Mesendoderm (in vitro differentiated cells): Measurements from ENCODE around the gene NCKAP5L.

Experiments
- DNase-seq: peaks from one replicate; pipeline ENCODE4 v3.0.0; 2013
- H2AK5ac ChIP-seq: 2 replicates; pipeline ENCODE4 v1.6.1; 2013; ENCODE audit warnings: low read length, inconsistent platforms
- H2BK120ac ChIP-seq: 2 replicates; pipeline ENCODE4 v1.6.1; 2013; ENCODE audit warnings: low read depth, mild to moderate bottlenecking, low read length, moderate library complexity, mixed read lengths
- H2BK15ac ChIP-seq: replicated peaks from 2 replicates; pipeline ENCODE4 v1.6.1; 2013; ENCODE audit warnings: low read depth, mild to moderate bottlenecking, moderate library complexity
- H2BK5ac ChIP-seq: 2 replicates; pipeline ENCODE4 v1.6.1; 2013; ENCODE audit warnings: low read length, inconsistent platforms
- H3K18ac ChIP-seq: 2 replicates; pipeline ENCODE4 v1.6.1; 2013; ENCODE audit warnings: mild to moderate bottlenecking, low read length, mixed read lengths
- H3K23ac ChIP-seq: one replicate; pipeline ENCODE4 v1.6.1; 2013; ENCODE audit warnings: low read length
- H3K27ac ChIP-seq: 2 replicates; pipeline ENCODE4 v1.5.1; 2013; ENCODE audit warnings: low read depth, mild to moderate bottlenecking, inconsistent platforms, low read length, moderate library complexity
- H3K27me3 ChIP-seq: 2 replicates; pipeline ENCODE4 v1.6.1; 2013; ENCODE audit warnings: low read length, control low read depth, mild to moderate bottlenecking, inconsistent platforms; ENCODE audit not compliant: insufficient read depth, poor library complexity
- H3K36me3 ChIP-seq: 2 replicates; pipeline ENCODE4 v1.6.1; 2013; ENCODE audit warnings: low read length, inconsistent platforms; ENCODE audit not compliant: control insufficient read depth, insufficient read depth
- H3K4ac ChIP-seq: one replicate; pipeline ENCODE4 v1.6.1; 2013; ENCODE audit warnings: low read depth, mild to moderate bottlenecking, low read length, moderate library complexity
- H3K4me1 ChIP-seq: 2 replicates; pipeline ENCODE4 v1.6.1; 2013; ENCODE audit warnings: low read depth, low read length, inconsistent platforms; ENCODE audit not compliant: control insufficient read depth
- H3K4me2 ChIP-seq: 2 replicates; pipeline ENCODE4 v1.6.1; 2013; ENCODE audit warnings: low read length
- H3K4me3 ChIP-seq: 2 replicates; pipeline ENCODE4 v1.5.1; 2013; ENCODE audit warnings: mild to moderate bottlenecking, low read length
- H3K56ac ChIP-seq: one replicate; pipeline ENCODE4 v1.6.1; 2013; ENCODE audit warnings: low read length
- H3K79me1 ChIP-seq: 2 replicates; pipeline ENCODE4 v1.6.1; 2013; ENCODE audit warnings: low read length, inconsistent platforms
- H3K79me2 ChIP-seq: 2 replicates; pipeline ENCODE4 v1.6.1; 2013; ENCODE audit warnings: mild to moderate bottlenecking, low read length; ENCODE audit not compliant: control insufficient read depth, insufficient read depth
- H3K9ac ChIP-seq: 2 replicates; pipeline ENCODE4 v1.6.1; 2013; ENCODE audit warnings: low read length, inconsistent platforms
- H4K5ac ChIP-seq: one replicate; pipeline ENCODE4 v1.6.1; 2013; ENCODE audit warnings: low read length
- H4K8ac ChIP-seq: one replicate; pipeline ENCODE4 v1.6.1; 2013; ENCODE audit warnings: low read depth, mild to moderate bottlenecking, control low read depth, low read length, moderate library complexity
- WGBS: extraction: QIAGEN DNeasy Blood & Tissue Kit; methylation state at CpG from one replicate; pipeline ENCODE4 v1.1.7; 2013; ENCODE audit warnings: low lambda C conversion rate, missing lambda C conversion rate; ENCODE audit not compliant: insufficient coverage; ENCODE audit errors: extremely low coverage; 5-methylcytosine and 5-hydroxymethylcytosine counted together

Gene NCKAP5L

GRCh38 chr12:49869816-49870500 is 41.7 kb upstream of the NCKAP5L start:
- DNase-seq: no peak
- H3K27ac ChIP-seq: no peak overlapping the region
- no peak overlapping the region for H2BK15ac ChIP-seq
- H3K18ac ChIP-seq: no peak overlapping the region
- H3K79me2 ChIP-seq: no peaks in the 10 kb centered on the region
- no peak overlapping the region for H4K5ac ChIP-seq
- no peaks in the 10 kb centered on the region for H3K4me1 ChIP-seq
- H3K79me1 ChIP-seq: no peaks in the 10 kb centered on the region
- no peak overlapping the region for H3K4ac ChIP-seq
- WGBS: no CpG with 5 or more reads among the region's 14 CpGs
- H2AK5ac ChIP-seq: no peak overlapping the region
- no peak overlapping the region for H4K8ac ChIP-seq
- no peak overlapping the region for H3K4me2 ChIP-seq
- H2BK5ac ChIP-seq: no peak overlapping the region
- no peaks in the 10 kb centered on the region for H3K36me3 ChIP-seq
- H2BK120ac ChIP-seq: no peak overlapping the region
- no peak overlapping the region for H3K9ac ChIP-seq
- H3K56ac ChIP-seq: no peak overlapping the region
- no peak overlapping the region for H3K23ac ChIP-seq
- no peak overlapping the region for H3K4me3 ChIP-seq
- no peaks in the 10 kb centered on the region for H3K27me3 ChIP-seq

GRCh38 chr12:49868952-49869815 is 41.0 kb upstream of the NCKAP5L start:
- DNase-seq: peak; percentile 64
- H4K8ac ChIP-seq: no peak overlapping the region
- H3K4me1 ChIP-seq: no peaks in the 10 kb centered on the region

GRCh38 chr12:49868449-49868848 is 40.2 kb upstream of the NCKAP5L start:
- H3K4me1 ChIP-seq: no peaks in the 10 kb centered on the region
- no peak overlapping the region for H3K56ac ChIP-seq
- no peak overlapping the region for H3K4ac ChIP-seq
- no peak for DNase-seq
- no peak overlapping the region for H3K4me2 ChIP-seq
- H2AK5ac ChIP-seq: no peak overlapping the region
- H2BK120ac ChIP-seq: no peak overlapping the region
- no peak overlapping the region for H3K9ac ChIP-seq
- H2BK15ac ChIP-seq: no peak overlapping the region
- H3K27ac ChIP-seq: no peak overlapping the region
- WGBS: no CpG with 5 or more reads among the region's 16 CpGs
- H2BK5ac ChIP-seq: no peak overlapping the region
- no peaks in the 10 kb centered on the region for H3K36me3 ChIP-seq
- H3K4me3 ChIP-seq: no peak overlapping the region
- H3K18ac ChIP-seq: no peak overlapping the region
- H4K5ac ChIP-seq: no peak overlapping the region
- no peaks in the 10 kb centered on the region for H3K79me2 ChIP-seq
- no peaks in the 10 kb centered on the region for H3K79me1 ChIP-seq
- H4K8ac ChIP-seq: no peak overlapping the region
- H3K27me3 ChIP-seq: no peaks in the 10 kb centered on the region
- no peak overlapping the region for H3K23ac ChIP-seq

More at GRCh38 chr12:49868952-49869815, 41.0 kb upstream of the NCKAP5L start:
- Histone ChIP-seq H3K23ac (no peak overlapping the region), H4K5ac (no peak overlapping the region), H3K56ac (no peak overlapping the region), H3K18ac (no peak overlapping the region), H2BK15ac (no peak overlapping the region), H3K9ac (no peak overlapping the region), H3K4me3 (no peak overlapping the region), H3K79me2 (no peaks in the 10 kb centered on the region), H2BK120ac (no peak overlapping the region), H3K4ac (no peak overlapping the region), H3K79me1 (no peaks in the 10 kb centered on the region), H3K4me2 (no peak overlapping the region), H3K36me3 (no peaks in the 10 kb centered on the region), H3K27me3 (no peaks in the 10 kb centered on the region), H2BK5ac (no peak overlapping the region), H2AK5ac (no peak overlapping the region), H3K27ac (no peak overlapping the region)
- no CpG with 5 or more reads among the region's 16 CpGs for WGBS

GRCh38 chr12:49867570-49868341 is 39.5 kb upstream of the NCKAP5L start:
- Histone ChIP-seq H3K4me2 (no peak overlapping the region), H2BK15ac (no peak overlapping the region), H3K4me1 (no peaks in the 10 kb centered on the region), H3K23ac (no peak overlapping the region), H3K56ac (no peak overlapping the region), H2BK5ac (no peak overlapping the region), H3K79me1 (no peaks in the 10 kb centered on the region), H3K79me2 (no peaks in the 10 kb centered on the region), H3K4me3 (no peak overlapping the region), H3K36me3 (no peaks in the 10 kb centered on the region), H3K9ac (no peak overlapping the region), H3K4ac (no peak overlapping the region), H3K27me3 (no peaks in the 10 kb centered on the region), H3K18ac (no peak overlapping the region), H4K8ac (no peak overlapping the region), H3K27ac (no peak overlapping the region), H4K5ac (no peak overlapping the region), H2BK120ac (no peak overlapping the region), H2AK5ac (no peak overlapping the region)
- peak; percentile 61 for DNase-seq
- WGBS: no CpG with 5 or more reads among the region's 11 CpGs

GRCh38 chr12:49866859-49867569 is 38.8 kb upstream of the NCKAP5L start:
- Histone ChIP-seq H3K27me3 (no peaks in the 10 kb centered on the region), H3K4ac (no peak overlapping the region), H3K23ac (no peak overlapping the region), H3K79me1 (no peaks in the 10 kb centered on the region), H3K56ac (peak overlapping the region; percentile 29), H3K4me1 (no peaks in the 10 kb centered on the region), H2BK120ac (no peak overlapping the region), H3K79me2 (no peaks in the 10 kb centered on the region), H4K8ac (no peak overlapping the region), H3K18ac (no peak overlapping the region), H2BK15ac (no peak overlapping the region), H3K4me3 (no peak overlapping the region), H2BK5ac (no peak overlapping the region), H3K27ac (no peak overlapping the region), H4K5ac (no peak overlapping the region), H3K9ac (no peak overlapping the region), H2AK5ac (no peak overlapping the region), H3K4me2 (no peak overlapping the region), H3K36me3 (no peaks in the 10 kb centered on the region)
- DNase-seq: peak; percentile 81
- WGBS: no CpG with 5 or more reads among the region's 19 CpGs
